ENCODE measurements around the gene CST7.

CST7 gene

GRCh38 chr20:24950836-24951525 is 1.9 kb downstream of the CST7 start:
- DNase-seq (ENCODE audit: low spot score), result no peak

- no peak for DNase-seq (ENCODE audit: low spot score)
Measured at GRCh38 chr20:24951536-24952083, 2.5 kb downstream of the CST7 start.

DNA sequence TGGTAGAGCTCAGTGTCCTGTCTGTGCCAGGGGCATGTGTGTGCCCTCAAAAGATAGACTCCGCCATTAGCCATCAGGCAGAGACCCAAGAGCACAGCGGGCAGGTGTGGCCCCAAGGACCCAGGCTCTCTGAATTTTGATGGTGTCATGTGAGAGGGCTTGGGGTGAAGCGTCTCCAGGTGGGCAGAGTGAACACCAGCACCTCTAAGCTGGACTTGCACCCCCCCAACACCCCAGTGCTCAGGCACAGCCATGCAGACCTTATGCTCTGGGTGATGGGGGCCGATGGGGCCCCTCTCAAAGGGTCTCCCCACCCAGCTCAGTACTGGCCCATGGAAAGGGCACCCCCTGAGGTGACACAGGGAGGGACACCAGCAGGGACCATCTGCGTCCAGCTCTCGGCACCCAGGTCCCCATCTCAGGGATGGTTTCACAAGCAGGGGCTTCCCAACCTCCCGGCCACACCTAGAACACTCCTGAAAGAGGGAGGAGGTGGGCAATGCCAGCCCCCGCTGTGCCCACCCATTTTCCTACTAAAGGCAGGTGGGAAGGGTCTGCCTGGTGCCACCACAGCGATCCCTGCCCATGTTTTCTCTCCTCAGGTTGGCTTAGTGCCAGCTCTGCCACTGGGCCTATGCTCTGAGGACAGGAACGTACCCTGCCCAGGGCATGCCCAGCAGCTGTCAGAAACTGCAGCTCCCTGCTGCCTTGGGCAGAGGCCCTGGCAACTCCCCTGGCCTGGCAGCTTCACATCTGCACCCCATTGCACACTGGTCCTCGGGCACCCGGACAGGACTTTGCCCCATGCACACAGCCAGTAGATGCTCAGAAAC is 3.5 kb downstream of the CST7 start:
- no peak for DNase-seq (ENCODE audit: low spot score)

DNA sequence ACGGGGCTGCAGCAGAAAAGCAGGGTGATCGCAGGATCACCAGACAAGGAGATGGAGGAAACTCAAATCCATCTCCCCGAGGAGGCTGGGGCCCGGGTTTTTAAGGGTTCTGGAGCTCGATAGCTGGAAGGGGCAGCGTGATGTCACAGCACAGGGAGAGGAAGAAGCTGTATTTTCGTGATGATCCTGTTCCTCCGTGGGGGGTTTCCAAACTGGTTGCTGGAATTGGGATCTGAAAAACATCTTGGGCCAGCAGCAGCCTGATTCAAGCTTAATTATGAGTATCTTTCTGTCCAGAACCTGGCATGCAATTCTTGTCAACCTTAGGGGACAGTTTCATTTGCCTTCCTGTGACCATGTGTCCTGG is 4.1 kb downstream of the CST7 start:
- no peak for DNase-seq (ENCODE audit: low spot score)

GRCh38 chr20:24953621-24954133 is 4.6 kb downstream of the CST7 start:
- DNase-seq (ENCODE audit: low spot score), result no peak

GRCh38 chr20:24954151-24954550 is 5.1 kb downstream of the CST7 start:
- no peak for DNase-seq (ENCODE audit: low spot score)

- no peak for DNase-seq (ENCODE audit: low spot score)
Measured at GRCh38 chr20:24954566-24954965, 5.5 kb downstream of the CST7 start.

GRCh38 chr20:24955045-24955444 is 6.0 kb downstream of the CST7 start:
- DNase-seq (ENCODE audit: low spot score), result no peak

DNA sequence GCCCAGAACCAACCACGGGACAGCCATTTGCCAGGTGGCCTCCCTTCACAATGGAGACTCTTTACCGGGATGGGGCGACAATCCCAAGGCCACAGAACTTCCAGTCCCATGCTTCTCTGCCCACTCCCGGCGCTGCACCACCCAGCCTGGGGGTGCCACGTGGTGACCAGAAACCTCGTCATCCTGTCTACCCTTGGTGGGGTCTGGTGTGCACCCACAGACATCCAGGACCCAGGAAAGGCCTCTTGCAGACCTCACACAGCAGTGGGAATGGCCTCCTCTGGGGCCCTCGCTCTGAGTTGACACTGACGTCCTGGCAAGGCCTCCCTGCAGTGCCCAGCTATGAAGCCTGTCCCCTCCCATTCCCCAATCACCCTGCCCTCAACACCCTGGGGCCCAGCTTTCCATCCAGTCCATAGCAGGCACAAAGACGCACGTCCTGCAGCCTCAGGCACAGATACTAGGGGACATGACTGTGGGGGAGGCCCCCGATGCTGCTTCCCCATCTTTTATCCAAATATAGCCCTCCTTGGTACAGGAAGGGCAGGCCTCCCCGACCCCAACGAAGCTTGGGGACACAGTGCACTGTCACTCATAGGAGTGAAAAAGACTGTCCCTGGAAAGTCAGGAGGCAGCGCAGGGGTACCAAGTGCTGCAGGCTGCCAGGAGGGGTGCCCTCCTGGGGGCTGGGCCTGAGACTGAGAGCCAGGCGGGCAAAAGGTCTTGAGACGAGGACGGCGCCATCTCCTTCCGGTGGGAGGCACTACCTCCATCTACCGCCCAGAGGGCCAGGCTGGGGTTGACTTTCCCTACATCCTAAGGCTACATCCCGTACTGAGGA is 7.2 kb downstream of the CST7 start:
- DNase-seq (ENCODE audit: low spot score), result no peak

- no peak for DNase-seq (ENCODE audit: low spot score)
Measured at GRCh38 chr20:24957326-24958016, 8.4 kb downstream of the CST7 start.

DNA sequence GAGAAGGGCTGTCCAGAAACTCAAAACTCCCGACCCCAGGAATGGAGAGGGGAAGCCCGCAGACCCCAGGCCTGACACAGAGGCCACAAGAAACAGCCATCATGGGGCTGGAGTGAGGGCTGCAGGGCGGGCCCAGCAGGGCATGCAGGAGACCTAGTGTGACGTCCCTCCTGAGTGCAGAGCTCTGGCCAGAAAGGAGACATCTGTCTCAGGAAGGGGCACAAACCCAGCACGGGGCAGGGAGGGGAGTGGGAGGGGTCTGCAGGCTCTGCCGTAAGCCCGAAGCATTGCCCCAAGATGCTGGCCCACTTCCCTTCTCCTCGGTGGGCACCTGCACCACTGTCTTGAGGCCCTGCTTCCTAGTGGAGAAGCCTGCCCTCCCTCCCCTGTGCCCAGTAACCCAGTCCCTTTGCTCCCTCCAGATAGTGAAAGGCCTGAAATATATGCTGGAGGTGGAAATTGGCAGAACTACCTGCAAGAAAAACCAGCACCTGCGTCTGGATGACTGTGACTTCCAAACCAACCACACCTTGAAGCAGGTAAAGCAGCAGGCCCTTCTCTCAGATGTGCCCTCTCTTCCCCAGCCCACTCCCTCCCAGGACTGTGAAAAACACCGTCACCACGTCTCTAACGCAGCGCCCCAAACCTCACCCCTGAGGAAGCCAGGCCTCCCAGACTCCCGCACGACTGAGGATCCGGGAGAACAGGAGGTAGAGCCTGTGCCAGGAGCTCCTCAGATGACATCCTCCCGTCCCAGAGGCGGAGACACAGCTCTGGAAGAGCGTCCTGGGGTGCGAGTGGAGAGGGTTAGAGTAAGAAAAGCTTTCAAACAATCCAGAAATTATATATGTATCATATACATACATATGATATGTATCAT is 9.7 kb downstream of the CST7 start:
- DNase-seq (ENCODE audit: low spot score), result no peak

- no peak for DNase-seq (ENCODE audit: low spot score)
Measured at GRCh38 chr20:24959591-24960301, 10.7 kb downstream of the CST7 start.

- DNase-seq (ENCODE audit: low spot score), result no peak
Measured at GRCh38 chr20:24960302-24960801, 11.3 kb downstream of the CST7 start.

- DNase-seq (ENCODE audit: low spot score), result no peak
Measured at GRCh38 chr20:24960861-24961260, 11.8 kb downstream of the CST7 start.

DNA sequence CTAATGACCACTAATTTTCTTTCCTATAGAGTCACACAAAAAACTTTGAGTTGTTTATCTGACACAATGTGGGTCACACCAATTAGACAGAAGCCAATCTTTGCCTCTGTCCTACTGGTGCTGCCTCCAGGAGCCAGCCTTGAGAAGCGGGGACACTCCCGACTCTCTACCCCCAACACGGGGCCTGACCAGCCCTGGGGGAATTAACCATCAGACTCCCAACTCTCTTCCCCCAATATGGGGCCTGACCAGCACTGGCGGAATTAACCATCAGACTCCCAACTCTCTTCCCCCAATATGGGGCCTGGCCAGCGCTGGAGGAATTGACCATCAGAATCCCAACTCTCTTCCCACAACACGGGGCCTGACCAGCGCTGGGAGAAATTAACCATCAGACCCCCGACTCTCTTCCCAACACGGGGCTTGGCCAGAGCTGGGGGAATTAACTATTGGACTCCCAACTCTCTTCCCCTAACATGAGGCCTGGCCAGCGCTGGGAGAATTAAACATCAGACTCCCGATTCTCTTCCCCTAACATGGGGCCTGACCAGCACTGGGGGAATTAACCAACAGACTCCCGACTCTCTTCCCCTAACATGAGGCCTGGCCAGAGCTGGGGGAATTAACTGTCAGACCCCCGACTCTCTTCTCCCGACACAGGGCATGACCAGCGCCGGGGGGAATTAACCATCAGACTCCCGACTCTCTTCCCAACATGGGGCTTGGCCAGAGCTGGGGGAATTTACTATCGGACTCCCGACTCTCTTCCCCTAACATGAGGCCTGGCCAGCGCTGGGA is 12.5 kb downstream of the CST7 start:
- no peak for DNase-seq (ENCODE audit: low spot score)

DNA sequence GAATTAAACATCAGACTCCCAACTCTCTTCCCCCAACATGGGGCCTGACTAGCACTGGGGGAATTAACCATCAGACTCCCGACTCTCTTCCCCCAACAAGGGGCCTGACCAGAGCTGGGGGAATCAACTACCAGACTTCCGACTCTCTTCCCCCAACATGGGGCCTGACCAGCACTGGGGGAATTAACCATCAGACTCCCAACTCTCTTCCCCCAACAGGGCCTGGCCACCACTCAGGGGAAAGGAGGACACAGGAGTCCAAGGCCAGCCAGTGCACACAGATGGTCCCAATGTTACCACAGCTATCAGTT is 13.1 kb downstream of the CST7 start:
- no peak for DNase-seq (ENCODE audit: low spot score)

DNA sequence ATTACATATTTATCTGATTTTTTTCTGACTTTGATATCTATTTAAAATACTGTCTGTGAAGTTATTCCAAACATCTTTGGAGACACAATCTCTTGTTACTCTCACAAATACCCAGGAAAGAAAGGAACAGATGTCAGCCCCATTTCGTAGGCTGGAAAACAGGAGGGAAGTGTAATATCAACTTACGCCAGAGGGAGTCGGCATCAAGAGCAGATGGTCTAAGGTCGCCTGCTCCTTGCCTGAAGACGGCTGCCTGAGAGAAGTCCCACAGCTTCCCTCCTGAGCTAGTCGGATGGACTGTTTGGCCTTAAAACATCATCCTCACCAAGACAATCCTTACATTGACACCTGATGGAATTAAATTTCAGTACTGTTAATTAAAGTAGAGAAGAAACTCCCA is 13.4 kb downstream of the CST7 start:
- DNase-seq (ENCODE audit: low spot score), result no peak

GRCh38 chr20:24963672-24964505 is 14.8 kb downstream of the CST7 start:
- DNase-seq (ENCODE audit: low spot score), result no peak
